Activated T-cell treated with anti-CD3 and anti-CD28 coated beads for 24 hours (primary cell): Measurements from ENCODE around the gene FOSL2.
"Not testable (repeated sequence)": the region's sequence is repeated elsewhere in the genome, so short reads cannot be mapped to it uniquely, and the experiment has no call there.

Source experiments
- DNase-seq: peaks from one replicate; pipeline ENCODE4 v3.0.0-alpha.2; 2020; ENCODE audit warnings: low read depth

Gene FOSL2

GRCh38 chr2:28357948-28358667 is 34.5 kb upstream of the FOSL2 start:
- no peak for DNase-seq

- DNase-seq = no peak
Observed at GRCh38 chr2:28358668-28359201, 33.9 kb upstream of the FOSL2 start.

GRCh38 chr2:28359222-28360057 is 33.2 kb upstream of the FOSL2 start:
- DNase-seq = peak; percentile 71

DNA sequence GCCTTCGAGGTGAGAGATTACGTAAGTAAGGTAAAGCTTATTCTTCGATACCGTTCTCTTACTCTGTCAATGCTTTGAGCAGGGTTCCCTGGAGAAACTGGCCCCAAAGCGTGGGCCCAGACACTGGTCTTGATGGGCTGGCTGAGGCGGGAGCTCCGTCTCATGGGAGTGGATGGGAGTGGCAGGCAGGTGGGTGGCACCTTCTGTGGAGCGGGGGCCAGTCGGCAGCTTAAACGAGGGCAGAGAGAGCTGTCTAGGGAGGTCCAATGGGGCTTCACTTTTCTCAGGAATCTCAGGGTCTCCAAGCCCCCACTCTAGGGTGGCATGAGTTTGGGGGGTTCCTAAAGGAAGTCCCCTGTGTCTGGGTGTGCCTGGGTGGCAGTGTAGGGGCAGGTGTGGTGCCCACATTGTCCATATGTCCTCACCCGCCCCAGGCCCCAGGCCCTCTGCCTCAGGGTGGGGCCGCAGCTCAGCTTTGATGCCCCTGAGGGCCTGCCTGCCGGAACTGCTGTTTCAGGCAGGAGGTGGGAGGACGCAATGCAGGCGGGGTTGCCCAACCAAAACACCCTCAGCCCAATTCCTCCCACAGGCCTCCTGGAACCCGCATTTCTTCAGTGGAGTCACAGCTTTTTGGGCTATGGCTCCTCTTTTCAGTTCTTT is 32.5 kb upstream of the FOSL2 start:
- DNase-seq = no peak

DNA sequence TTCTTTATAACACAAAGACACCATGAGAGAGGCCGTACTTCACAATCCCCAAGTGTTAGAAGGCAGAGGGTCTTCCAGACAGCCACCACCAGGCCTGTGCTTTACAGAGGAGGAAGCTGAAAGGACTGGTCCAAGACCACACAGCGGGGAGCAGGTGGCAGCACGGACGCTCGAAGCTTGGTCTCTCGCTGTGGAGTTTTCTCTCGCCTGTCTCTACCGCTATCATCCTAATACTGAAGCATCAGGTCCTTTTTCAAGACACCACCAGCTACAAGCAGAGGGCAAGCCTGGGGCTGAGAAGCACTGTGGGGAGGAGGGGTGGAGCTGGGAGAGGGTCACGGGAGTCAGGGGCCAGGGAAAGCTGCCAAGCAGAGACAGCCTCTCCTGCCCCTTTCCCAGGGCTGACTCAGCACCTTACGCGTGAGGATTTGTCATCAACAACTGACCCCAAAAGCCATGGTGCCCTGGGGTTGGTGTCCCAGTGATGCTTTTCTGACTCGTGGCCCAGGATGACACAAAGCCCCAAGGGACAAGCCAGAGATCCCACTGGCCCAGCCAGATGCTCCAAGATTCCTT is 31.9 kb upstream of the FOSL2 start:
- no peak for DNase-seq

GRCh38 chr2:28361991-28362710 is 30.5 kb upstream of the FOSL2 start:
- DNase-seq = no peak

DNA sequence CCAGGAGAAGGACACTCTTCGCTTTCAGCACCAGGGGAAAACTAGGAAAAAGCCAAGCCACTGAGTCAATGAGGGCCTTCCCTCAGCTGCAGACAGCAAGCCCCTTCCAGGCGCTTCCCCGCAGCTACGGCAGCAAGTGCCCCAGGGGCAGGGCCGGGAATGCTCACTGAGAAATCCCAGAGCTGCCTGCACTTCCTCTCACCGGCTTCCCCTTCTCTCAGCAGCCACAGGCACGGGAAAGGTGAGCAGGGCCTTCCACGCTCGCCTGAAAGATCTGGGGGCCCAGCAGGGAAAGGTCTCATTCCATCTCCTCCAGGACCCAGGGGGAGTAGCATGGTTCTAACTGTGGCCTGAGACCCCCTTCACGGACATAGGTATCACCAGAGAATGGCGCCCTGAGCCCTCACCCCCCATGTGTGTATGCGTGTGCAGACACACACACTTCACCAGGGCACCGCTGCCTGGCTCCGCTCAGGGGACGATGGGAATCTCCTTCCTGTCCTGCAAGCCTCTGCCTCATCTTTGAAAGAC is 29.6 kb upstream of the FOSL2 start:
- DNase-seq = no peak

GRCh38 chr2:28363686-28364280 is 28.9 kb upstream of the FOSL2 start:
- no peak for DNase-seq

DNA sequence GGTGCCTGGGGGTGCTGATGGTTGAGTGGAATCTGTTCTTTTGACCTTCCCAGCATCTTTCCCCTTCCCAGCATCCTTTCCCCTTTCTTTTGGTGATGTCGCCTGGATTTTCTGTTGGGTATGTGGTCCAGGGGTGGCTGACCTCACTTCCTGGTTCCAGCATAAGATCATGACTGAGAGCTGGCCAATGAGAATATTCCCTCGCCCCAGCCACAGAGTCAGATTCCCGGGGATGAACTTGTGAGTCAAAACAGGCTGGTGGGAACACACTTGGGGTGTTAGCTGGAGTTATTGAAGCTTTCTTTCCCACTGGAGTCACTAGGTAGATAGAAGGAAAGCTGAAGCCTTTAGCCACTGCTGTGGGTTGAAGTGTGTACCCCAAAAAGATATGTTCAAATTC is 28.0 kb upstream of the FOSL2 start:
- no peak for DNase-seq

- no peak for DNase-seq
Observed at GRCh38 chr2:28365158-28365557, 27.5 kb upstream of the FOSL2 start.

DNA sequence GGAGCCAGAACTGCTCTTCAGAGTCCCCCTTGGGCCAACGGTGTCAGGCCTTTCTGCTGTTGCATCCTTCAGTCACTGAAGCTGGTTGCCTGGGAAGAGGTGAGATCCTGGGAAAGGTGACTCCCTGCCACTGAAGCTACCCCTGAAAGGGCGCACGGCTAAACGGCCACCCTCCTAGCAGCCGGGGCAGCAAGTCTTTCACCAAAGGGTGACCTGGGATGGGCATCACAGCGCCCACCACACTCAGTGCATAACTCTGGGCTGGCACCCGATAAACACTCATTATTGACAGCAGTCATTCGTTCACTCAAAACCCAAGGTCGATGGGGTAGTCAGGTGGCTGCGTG is 26.5 kb upstream of the FOSL2 start:
- DNase-seq = no peak

- no peak for DNase-seq
Observed at GRCh38 chr2:28366496-28367282, 26.0 kb upstream of the FOSL2 start.

DNA sequence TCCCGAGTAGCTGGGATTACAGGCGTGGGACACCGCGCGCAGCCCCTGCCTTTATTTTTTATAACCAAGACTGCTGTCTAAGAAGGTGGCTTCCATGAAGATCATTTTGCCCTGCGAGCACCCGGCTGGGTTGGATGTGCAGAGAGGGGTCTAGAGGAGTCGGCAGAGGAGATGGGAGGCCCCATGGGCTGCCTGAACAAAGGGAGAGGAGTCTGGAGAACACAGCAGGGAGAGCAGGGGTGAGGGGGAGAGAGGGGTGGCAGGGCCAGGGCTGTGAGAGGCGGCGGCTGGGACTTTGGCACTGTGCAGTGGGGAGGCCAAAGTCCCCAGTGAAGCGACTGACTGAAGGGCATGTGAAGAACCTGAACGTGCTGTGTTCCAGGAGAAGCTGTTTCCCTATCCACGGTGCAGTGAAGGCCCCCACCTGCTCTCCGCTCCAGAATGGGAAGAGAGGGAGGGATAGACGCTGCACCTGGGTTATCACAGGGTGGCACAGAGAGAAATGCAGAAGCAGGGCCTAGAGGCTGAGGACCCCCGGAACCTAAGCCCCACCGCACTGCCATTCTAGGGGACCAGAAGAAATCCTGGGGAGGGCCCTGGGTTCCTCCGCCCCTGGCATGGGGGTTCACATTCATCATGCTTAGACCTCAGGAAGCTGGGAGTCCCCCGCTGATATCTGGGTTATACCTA is 24.8 kb upstream of the FOSL2 start:
- DNase-seq = no peak

GRCh38 chr2:28368357-28368798 is 24.3 kb upstream of the FOSL2 start:
- DNase-seq = no peak

- no peak for DNase-seq
Observed at GRCh38 chr2:28369358-28369757, 23.3 kb upstream of the FOSL2 start.

GRCh38 chr2:28370354-28370753 is 22.3 kb upstream of the FOSL2 start:
- no peak for DNase-seq

DNA sequence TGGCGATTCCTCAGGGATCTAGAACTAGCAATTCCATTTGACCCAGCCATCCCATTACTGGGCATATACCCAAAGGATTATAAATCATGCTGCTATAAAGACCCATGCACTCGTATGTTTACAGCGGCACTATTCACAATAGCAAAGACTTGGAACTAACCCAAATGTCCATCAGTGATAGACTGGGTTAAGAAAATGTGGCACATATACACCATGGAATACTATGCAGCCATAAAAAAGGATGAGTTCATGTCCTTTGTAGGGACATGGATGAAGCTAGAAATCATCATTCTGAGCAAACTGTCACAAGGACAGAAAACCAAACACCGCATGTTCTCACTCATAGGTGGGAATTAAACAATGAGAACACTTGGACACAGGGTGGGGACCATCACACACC is 20.9 kb upstream of the FOSL2 start:
- DNase-seq = not testable (repeated sequence)

- no peak for DNase-seq
Observed at GRCh38 chr2:28373854-28374253, 18.8 kb upstream of the FOSL2 start.

- DNase-seq = no peak
Observed at GRCh38 chr2:28374331-28374730, 18.3 kb upstream of the FOSL2 start.

GRCh38 chr2:28375236-28375635 is 17.4 kb upstream of the FOSL2 start:
- no peak for DNase-seq
